ENCODE measurements around the gene AMIGO2.

GRCh38 chr12:47073951-47074350 is 5.8 kb downstream of the AMIGO2 start:
- no peak for TF ChIP-seq CTCF (IDR thresholded peaks at IDR 0.05)
- no peak for TF ChIP-seq POLR2A (IDR thresholded peaks at IDR 0.05)

All from body of pancreas (tissue), 4 donors.